Activated CD4-positive, alpha-beta memory T cell treated with anti-CD3 and anti-CD28 coated beads for 36 hours (primary cell): ENCODE measurements around the gene TIMP4. TPM values are rescaled to one million over a fixed set of nuclear protein-coding genes. Genes with fewer than 3 reads are reported as not detected.

ENCODE experiments used
- CTCF ChIA-PET: fragments of 350-600 bp; sonication (Branson Sonifier 250); formaldehyde crosslinking; loops from one replicate; lab custom pipeline; 2021; ENCODE audit warnings: antibody characterized with exemption, inconsistent platforms; lab: Charles Lee
- POLR2A ChIA-PET: fragments of 350-600 bp; sonication (Branson Sonifier 250); formaldehyde crosslinking; loops from one replicate; lab custom pipeline; 2021; ENCODE audit warnings: antibody characterized with exemption; lab: Charles Lee
- DNase-seq: peaks from one replicate; pipeline ENCODE4 v3.0.0-alpha.2; 2020
- H3K27ac Mint-ChIP-seq: one replicate; pipeline ENCODE4 v1.8.0; 2021; ENCODE audit warnings: mixed read lengths
- H3K27me3 Mint-ChIP-seq: one replicate; pipeline ENCODE4 v1.8.0; 2021; ENCODE audit warnings: mixed read lengths
- H3K36me3 Mint-ChIP-seq: one replicate; pipeline ENCODE4 v1.8.0; 2021; ENCODE audit warnings: mixed read lengths
- H3K4me1 Mint-ChIP-seq: one replicate; pipeline ENCODE4 v1.8.0; 2021; ENCODE audit warnings: low read depth, mixed read lengths
- H3K4me3 Mint-ChIP-seq: one replicate; pipeline ENCODE4 v1.8.0; 2021; ENCODE audit warnings: mild to moderate bottlenecking, mixed read lengths
- H3K9me3 Mint-ChIP-seq: one replicate; pipeline ENCODE4 v1.8.0; 2021; ENCODE audit warnings: mixed read lengths
- intact Hi-C: fragments of 100-400 bp; cut with micrococcal nuclease; formaldehyde crosslinking; loops from one replicate; pipeline ENCODE4 v1.15.1; 2023
- total RNA-seq, 2 experiments: library from RNA; stranded (reverse); gene quantifications; one replicate each; pipeline ENCODE4 v1.2.3, GENCODE V29; 2021

TIMP4 gene
- total RNA-seq, 2 experiments from 2014 or later, result 0.36 to 0.50 TPM

GRCh38 chr3:12125772-12126171, 32.9 kb downstream of the TIMP4 start:
- DNase-seq, result no peak
- H3K4me1 Mint-ChIP-seq, result no peaks in the 10 kb centered on the region
- no peaks in the 10 kb centered on the region for H3K9me3 Mint-ChIP-seq
- no peaks in the 10 kb centered on the region for H3K36me3 Mint-ChIP-seq
- H3K27ac Mint-ChIP-seq, result no peak overlapping the region
- H3K27me3 Mint-ChIP-seq, result peaks cover 14% of the 10 kb centered on the region
- intact Hi-C loops, result no loop called here
- H3K4me3 Mint-ChIP-seq, result no peak overlapping the region
- ChIA-PET CTCF (interaction anchor here (0.9 kb wide), 1 partner anchor 50 kb away, joined by 3 read pairs; no protein-coding TSS in a partner anchor), POLR2A (no interaction called here)

- intact Hi-C loops, result no loop called here
- Mint-ChIP-seq H3K27me3 (peaks cover 15% of the 10 kb centered on the region), H3K4me1 (no peaks in the 10 kb centered on the region), H3K36me3 (no peaks in the 10 kb centered on the region), H3K27ac (no peak overlapping the region), H3K4me3 (no peak overlapping the region), H3K9me3 (no peaks in the 10 kb centered on the region)
- ChIA-PET CTCF (no interaction called here), POLR2A (no interaction called here)
- DNase-seq, result no peak
Measured at GRCh38 chr3:12121466-12121865, 37.2 kb downstream of the TIMP4 start.

- DNase-seq, result no peak
- ChIA-PET CTCF (interaction anchor here (1.0 to 1.3 kb wide), 2 partner anchors 15 to 360 kb away, joined by 3 to 5 read pairs; no protein-coding TSS in a partner anchor), POLR2A (no interaction called here)
- peaks cover 22% of the 10 kb centered on the region for H3K27me3 Mint-ChIP-seq
- no peaks in the 10 kb centered on the region for H3K4me1 Mint-ChIP-seq
- no peak overlapping the region for H3K27ac Mint-ChIP-seq
- H3K4me3 Mint-ChIP-seq, result no peak overlapping the region
- no peaks in the 10 kb centered on the region for H3K9me3 Mint-ChIP-seq
- intact Hi-C loops, result no loop called here
- no peaks in the 10 kb centered on the region for H3K36me3 Mint-ChIP-seq
Measured at GRCh38 chr3:12120374-12121140, 38.2 kb downstream of the TIMP4 start.

GRCh38 chr3:12117473-12117872, 41.2 kb downstream of the TIMP4 start:
- intact Hi-C loops, result no loop called here
- H3K27me3 Mint-ChIP-seq, result peaks cover 26% of the 10 kb centered on the region
- H3K36me3 Mint-ChIP-seq, result no peaks in the 10 kb centered on the region
- no peaks in the 10 kb centered on the region for H3K4me1 Mint-ChIP-seq
- H3K9me3 Mint-ChIP-seq, result no peaks in the 10 kb centered on the region
- CTCF ChIA-PET, result no interaction called here
- POLR2A ChIA-PET, result no interaction called here
- no peak for DNase-seq
- no peak overlapping the region for H3K27ac Mint-ChIP-seq
- H3K4me3 Mint-ChIP-seq, result no peak overlapping the region

GRCh38 chr3:12116870-12117269, 41.8 kb downstream of the TIMP4 start:
- no peaks in the 10 kb centered on the region for H3K4me1 Mint-ChIP-seq
- H3K4me3 Mint-ChIP-seq, result no peak overlapping the region
- POLR2A ChIA-PET, result no interaction called here
- peaks cover 26% of the 10 kb centered on the region for H3K27me3 Mint-ChIP-seq
- no peak for DNase-seq
- CTCF ChIA-PET, result interaction anchor here (0.5 kb wide), 1 partner anchor 194 kb away, joined by 3 read pairs; no protein-coding TSS in a partner anchor
- no peaks in the 10 kb centered on the region for H3K36me3 Mint-ChIP-seq
- intact Hi-C loops, result no loop called here
- no peak overlapping the region for H3K27ac Mint-ChIP-seq
- H3K9me3 Mint-ChIP-seq, result no peaks in the 10 kb centered on the region

- no peak overlapping the region for H3K27ac Mint-ChIP-seq
- CTCF ChIA-PET, result no interaction called here
- intact Hi-C loops, result no loop called here
Measured at GRCh38 chr3:12115849-12116248, 42.9 kb downstream of the TIMP4 start.

GRCh38 chr3:12115104-12115503, 43.6 kb downstream of the TIMP4 start:
- Mint-ChIP-seq H3K9me3 (peaks cover 12% of the 10 kb centered on the region), H3K4me3 (no peak overlapping the region), H3K4me1 (no peaks in the 10 kb centered on the region), H3K27ac (no peak overlapping the region), H3K27me3 (peaks cover 30% of the 10 kb centered on the region), H3K36me3 (no peaks in the 10 kb centered on the region)
- ChIA-PET POLR2A (no interaction called here), CTCF (no interaction called here)
- DNase-seq, result no peak
- intact Hi-C loops, result no loop called here

More at GRCh38 chr3:12115849-12116248, 42.9 kb downstream of the TIMP4 start:
- Mint-ChIP-seq H3K9me3 (peaks cover 6% of the 10 kb centered on the region), H3K4me3 (no peak overlapping the region), H3K4me1 (no peaks in the 10 kb centered on the region), H3K36me3 (no peaks in the 10 kb centered on the region), H3K27me3 (peaks cover 26% of the 10 kb centered on the region)
- DNase-seq, result no peak
- POLR2A ChIA-PET, result interaction anchor here (0.6 kb wide), 1 partner anchor 662 kb away, joined by 3 read pairs; no protein-coding TSS in a partner anchor

- peaks cover 12% of the 10 kb centered on the region for H3K9me3 Mint-ChIP-seq
- ChIA-PET POLR2A (no interaction called here), CTCF (no interaction called here)
- peaks cover 29% of the 10 kb centered on the region for H3K27me3 Mint-ChIP-seq
- intact Hi-C loops, result no loop called here
- no peak for DNase-seq
- H3K4me3 Mint-ChIP-seq, result no peak overlapping the region
- H3K27ac Mint-ChIP-seq, result no peak overlapping the region
- no peaks in the 10 kb centered on the region for H3K4me1 Mint-ChIP-seq
- no peaks in the 10 kb centered on the region for H3K36me3 Mint-ChIP-seq
Measured at GRCh38 chr3:12114251-12114650, 44.5 kb downstream of the TIMP4 start.

GRCh38 chr3:12107071-12107713, 51.5 kb downstream of the TIMP4 start:
- DNase-seq, result no peak
- Mint-ChIP-seq H3K27ac (no peak overlapping the region), H3K36me3 (no peaks in the 10 kb centered on the region), H3K9me3 (peaks cover 12% of the 10 kb centered on the region), H3K4me1 (no peaks in the 10 kb centered on the region), H3K4me3 (no peak overlapping the region), H3K27me3 (peaks cover 6% of the 10 kb centered on the region)
- CTCF ChIA-PET, result no interaction called here
- POLR2A ChIA-PET, result no interaction called here
- intact Hi-C loops, result no loop called here

Other genes starting within 250 kb of the TIMP4 start
- not detected for gene SYN2, start 154.5 kb downstream of the TIMP4 start, total RNA-seq
- gene PPARG, start 130.2 kb upstream of the TIMP4 start, total RNA-seq, result 1 to 10 TPM; 2.7 TPM